Measurements from ENCODE around the gene CDH22.

The CDH22 gene

DNA sequence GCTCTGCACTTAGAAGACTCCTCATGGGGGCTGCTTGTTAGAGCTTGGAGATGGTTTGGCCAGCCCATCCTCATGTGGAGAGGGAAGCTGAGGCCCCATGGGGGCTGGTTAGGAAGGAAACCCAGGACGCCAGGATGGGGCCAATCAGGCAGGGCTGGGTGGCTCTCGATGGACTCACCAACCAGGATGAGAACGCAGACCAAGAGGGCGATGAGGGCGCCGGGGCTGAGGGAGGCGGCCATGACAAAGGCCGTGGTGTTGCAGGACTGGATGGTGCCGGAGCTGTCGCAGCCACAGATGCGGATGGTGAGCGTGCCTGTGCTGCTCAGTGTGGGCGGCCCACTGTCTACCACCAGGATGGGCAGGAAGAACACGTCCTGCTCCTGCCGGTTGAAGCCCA lies 130.5 kb downstream of the CDH22 start:
- Mint-ChIP-seq H3K4me3 (no peak overlapping the region), H3K36me3 (ENCODE audit: low read depth) (no peaks in the 10 kb centered on the region), H3K9me3 (no peaks in the 10 kb centered on the region), H3K4me1 (ENCODE audit: low read depth) (no peaks in the 10 kb centered on the region), H3K27ac (no peak overlapping the region), H3K27me3 (ENCODE audit: low read depth) (peaks cover 39% of the 10 kb centered on the region)

- Mint-ChIP-seq H3K27me3 (ENCODE audit: low read depth) (peaks cover 43% of the 10 kb centered on the region), H3K4me3 (no peak overlapping the region)
Measured at GRCh38 chr20:46176739-46177378, 131.4 kb downstream of the CDH22 start.

DNA sequence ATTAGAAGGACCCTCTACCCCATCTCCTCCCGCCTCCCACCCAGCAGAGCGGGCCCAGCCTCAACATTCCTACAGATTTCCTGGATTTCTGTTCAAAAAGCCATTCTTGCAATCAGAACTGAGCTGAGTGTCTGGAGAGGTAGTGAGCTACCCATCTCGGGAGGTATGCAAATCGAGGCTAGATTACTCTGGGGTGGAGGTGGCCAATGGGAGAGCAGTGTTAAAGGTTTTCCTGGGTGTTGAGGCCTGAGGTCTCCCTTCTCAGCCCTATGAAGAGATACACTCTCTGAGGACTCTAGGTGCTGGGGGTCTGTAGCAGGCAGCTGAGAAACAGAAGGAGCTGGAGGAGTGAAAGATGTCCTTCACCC lies 133.2 kb downstream of the CDH22 start:
- Mint-ChIP-seq H3K36me3 (ENCODE audit: low read depth) (no peaks in the 10 kb centered on the region), H3K4me3 (no peak overlapping the region), H3K9me3 (no peaks in the 10 kb centered on the region), H3K27ac (no peak overlapping the region), H3K27me3 (ENCODE audit: low read depth) (peaks cover 39% of the 10 kb centered on the region), H3K4me1 (ENCODE audit: low read depth) (no peaks in the 10 kb centered on the region)

More at GRCh38 chr20:46176739-46177378, 131.4 kb downstream of the CDH22 start:
- H3K4me1 Mint-ChIP-seq (ENCODE audit: low read depth) = no peaks in the 10 kb centered on the region
- H3K36me3 Mint-ChIP-seq (ENCODE audit: low read depth) = no peaks in the 10 kb centered on the region
- H3K9me3 Mint-ChIP-seq = no peaks in the 10 kb centered on the region
- H3K27ac Mint-ChIP-seq = no peak overlapping the region

- Mint-ChIP-seq H3K27me3 (ENCODE audit: low read depth) (peaks cover 39% of the 10 kb centered on the region), H3K4me3 (no peak overlapping the region), H3K4me1 (ENCODE audit: low read depth) (no peaks in the 10 kb centered on the region), H3K27ac (no peak overlapping the region), H3K9me3 (no peaks in the 10 kb centered on the region), H3K36me3 (ENCODE audit: low read depth) (no peaks in the 10 kb centered on the region)
Measured at GRCh38 chr20:46174469-46175126, 133.7 kb downstream of the CDH22 start.

DNA sequence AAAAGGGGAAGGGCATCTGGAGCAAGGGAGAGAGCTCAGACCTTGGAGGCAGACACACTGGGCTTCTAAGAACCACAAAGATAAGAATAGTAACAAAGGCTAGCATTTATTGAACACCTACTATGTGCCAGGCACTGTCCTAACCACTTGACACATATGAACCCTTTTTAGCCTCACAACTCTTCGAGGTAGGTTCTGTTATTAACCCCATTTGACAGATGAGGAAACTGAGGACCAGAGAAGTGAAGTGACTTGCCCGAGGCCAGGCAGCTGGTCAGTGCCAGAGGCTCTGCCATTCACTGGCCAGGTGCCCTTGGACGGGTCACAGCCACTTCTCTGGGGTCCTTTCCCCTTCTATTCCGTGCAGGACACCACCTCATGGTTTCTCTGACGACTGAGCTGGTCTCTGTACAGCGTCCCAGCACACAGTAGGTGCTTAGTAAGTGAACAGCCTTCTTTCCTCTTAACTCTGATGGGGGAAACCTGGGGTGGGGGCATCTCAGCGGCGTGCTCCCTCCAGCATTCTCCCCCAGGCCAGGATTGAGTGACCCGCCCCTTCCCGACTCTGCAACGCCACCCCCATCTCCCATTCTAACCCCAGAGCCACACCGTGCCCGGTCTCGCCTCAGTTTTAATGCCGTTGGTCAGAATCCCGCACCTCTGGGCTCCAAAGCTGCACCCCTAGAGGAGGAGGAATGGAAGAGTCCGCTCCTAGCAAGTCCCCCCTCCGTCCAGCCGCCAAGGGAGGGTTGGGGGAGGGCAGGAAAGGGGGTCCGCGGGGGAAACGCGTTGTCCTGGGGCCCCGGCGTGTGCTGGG lies 134.4 kb downstream of the CDH22 start:
- no peaks in the 10 kb centered on the region for H3K36me3 Mint-ChIP-seq (ENCODE audit: low read depth)
- no peak overlapping the region for H3K27ac Mint-ChIP-seq
- H3K4me3 Mint-ChIP-seq = no peak overlapping the region
- no peaks in the 10 kb centered on the region for H3K9me3 Mint-ChIP-seq
- no peaks in the 10 kb centered on the region for H3K4me1 Mint-ChIP-seq (ENCODE audit: low read depth)
- peaks cover 39% of the 10 kb centered on the region for H3K27me3 Mint-ChIP-seq (ENCODE audit: low read depth)

DNA sequence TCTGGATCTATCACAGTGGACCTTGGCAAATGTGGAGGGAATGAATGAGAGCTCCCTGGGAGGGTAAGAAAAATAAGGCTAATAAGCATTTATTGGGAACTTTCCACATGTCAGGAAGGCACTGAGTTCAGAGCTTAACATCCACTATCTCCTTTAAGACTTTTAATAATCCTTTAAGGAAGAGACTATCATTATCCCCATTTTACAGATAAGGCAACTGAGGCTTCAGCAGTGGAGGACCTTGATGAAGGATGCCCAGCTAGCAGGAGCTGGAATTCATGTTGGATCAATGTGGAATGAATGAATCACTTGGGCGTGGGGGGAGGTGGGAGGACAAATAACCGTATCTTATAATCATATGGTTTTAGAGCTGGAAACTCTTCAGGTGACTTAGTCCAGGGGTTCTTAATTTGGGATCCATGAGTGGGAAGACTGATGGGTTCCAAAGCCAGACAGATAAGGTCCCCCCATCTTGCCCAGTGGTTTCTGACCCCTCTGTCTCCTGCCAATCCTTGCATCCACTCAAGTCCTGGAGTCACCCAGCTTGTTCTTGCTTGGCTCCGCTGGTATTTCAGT lies 135.2 kb downstream of the CDH22 start:
- Mint-ChIP-seq H3K4me3 (no peak overlapping the region), H3K27ac (no peak overlapping the region), H3K4me1 (ENCODE audit: low read depth) (no peaks in the 10 kb centered on the region), H3K27me3 (ENCODE audit: low read depth) (peaks cover 39% of the 10 kb centered on the region), H3K9me3 (no peaks in the 10 kb centered on the region), H3K36me3 (ENCODE audit: low read depth) (no peaks in the 10 kb centered on the region)

DNA sequence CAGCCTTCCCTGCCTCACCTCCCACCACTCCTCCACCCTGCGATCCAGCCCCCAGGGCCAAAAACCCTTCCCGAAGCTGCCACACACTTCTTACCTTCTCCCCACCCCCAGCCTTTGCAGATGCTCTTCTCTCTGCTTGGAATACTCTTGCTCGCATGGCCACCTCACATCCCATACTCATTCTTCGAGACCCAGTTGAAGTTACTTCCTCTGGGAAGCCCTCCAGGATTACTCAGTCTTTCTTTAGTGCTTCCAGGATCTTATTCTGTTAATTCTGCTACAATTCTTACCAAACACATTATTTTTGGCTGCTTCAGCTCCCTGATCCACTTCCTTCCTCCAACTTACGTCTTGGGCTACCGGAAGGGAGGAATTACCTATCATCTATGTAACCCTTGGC lies 135.8 kb downstream of the CDH22 start:
- H3K27me3 Mint-ChIP-seq (ENCODE audit: low read depth) = peaks cover 39% of the 10 kb centered on the region
- no peaks in the 10 kb centered on the region for H3K36me3 Mint-ChIP-seq (ENCODE audit: low read depth)
- H3K9me3 Mint-ChIP-seq = no peaks in the 10 kb centered on the region
- no peaks in the 10 kb centered on the region for H3K4me1 Mint-ChIP-seq (ENCODE audit: low read depth)
- H3K4me3 Mint-ChIP-seq = no peak overlapping the region
- no peak overlapping the region for H3K27ac Mint-ChIP-seq

DNA sequence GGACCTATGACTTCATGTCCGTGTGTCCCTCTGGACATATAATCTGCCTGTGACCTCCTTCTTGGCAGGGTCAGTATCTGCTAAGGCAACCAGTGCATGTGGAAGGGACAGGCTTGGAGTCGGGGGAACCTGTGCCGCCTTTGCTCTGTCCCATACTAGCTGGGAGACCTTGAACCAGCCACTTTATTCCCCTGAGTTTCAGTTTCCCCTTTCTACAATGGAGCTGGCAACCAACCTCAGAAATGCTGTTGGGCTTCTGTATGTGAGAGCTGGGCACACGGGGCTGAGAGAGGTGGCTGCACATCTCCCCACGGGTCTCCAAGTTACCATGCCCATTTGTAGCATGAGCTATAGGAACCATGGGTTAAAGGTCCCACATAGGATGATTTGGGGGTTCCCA lies 136.4 kb downstream of the CDH22 start:
- Mint-ChIP-seq H3K4me1 (ENCODE audit: low read depth) (no peaks in the 10 kb centered on the region), H3K9me3 (no peaks in the 10 kb centered on the region), H3K27me3 (ENCODE audit: low read depth) (peaks cover 39% of the 10 kb centered on the region), H3K4me3 (no peak overlapping the region), H3K36me3 (ENCODE audit: low read depth) (no peaks in the 10 kb centered on the region), H3K27ac (no peak overlapping the region)

DNA sequence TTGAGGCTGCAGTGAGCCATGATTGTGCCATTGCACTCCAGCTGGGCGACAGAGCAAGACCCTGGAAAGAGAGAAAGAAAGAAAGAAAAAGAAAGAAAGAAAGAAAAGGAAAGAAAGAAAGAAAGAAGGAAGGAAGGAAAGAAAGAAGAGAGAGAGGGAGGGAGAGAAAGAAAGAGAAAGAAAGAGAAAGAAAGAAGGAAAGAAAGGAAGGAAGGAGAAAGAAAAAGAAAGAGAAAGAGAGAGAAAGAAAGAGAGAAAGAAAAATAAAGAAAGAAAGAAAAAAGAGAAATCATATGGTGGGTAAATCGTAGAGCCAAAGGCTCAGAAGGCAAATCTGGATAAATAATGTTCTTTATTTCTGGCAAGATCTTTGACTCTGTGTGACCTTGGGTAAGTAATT lies 136.8 kb downstream of the CDH22 start:
- peaks cover 37% of the 10 kb centered on the region for H3K27me3 Mint-ChIP-seq (ENCODE audit: low read depth)
- no peaks in the 10 kb centered on the region for H3K36me3 Mint-ChIP-seq (ENCODE audit: low read depth)
- no peak overlapping the region for H3K4me3 Mint-ChIP-seq
- H3K4me1 Mint-ChIP-seq (ENCODE audit: low read depth) = no peaks in the 10 kb centered on the region
- no peaks in the 10 kb centered on the region for H3K9me3 Mint-ChIP-seq
- H3K27ac Mint-ChIP-seq = no peak overlapping the region

GRCh38 chr20:46169245-46170171 lies 138.8 kb downstream of the CDH22 start:
- Mint-ChIP-seq H3K36me3 (ENCODE audit: low read depth) (no peaks in the 10 kb centered on the region), H3K4me1 (ENCODE audit: low read depth) (no peaks in the 10 kb centered on the region), H3K27me3 (ENCODE audit: low read depth) (peaks cover 21% of the 10 kb centered on the region), H3K9me3 (no peaks in the 10 kb centered on the region), H3K4me3 (no peak overlapping the region), H3K27ac (no peak overlapping the region)

DNA sequence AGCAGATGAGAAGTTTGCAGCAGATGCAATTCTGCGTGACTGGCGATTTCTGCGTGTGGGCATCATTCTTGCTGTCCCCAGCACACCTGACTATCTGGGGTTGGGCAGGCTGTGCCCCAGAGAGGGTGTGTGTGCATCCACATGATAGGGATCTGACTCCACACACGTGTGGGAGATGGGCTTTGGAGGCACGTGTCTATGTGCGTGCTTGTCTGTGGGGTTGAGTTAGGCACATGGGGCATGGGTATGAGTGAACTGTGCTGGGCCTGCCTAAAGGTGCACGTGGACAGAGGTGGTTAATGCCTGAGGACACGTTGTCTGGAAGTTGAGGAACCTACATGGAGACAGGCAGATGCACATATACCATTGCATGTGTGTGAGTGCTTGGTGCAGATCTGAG lies 139.9 kb downstream of the CDH22 start:
- Mint-ChIP-seq H3K27me3 (ENCODE audit: low read depth) (peaks cover 14% of the 10 kb centered on the region), H3K9me3 (no peaks in the 10 kb centered on the region), H3K36me3 (ENCODE audit: low read depth) (no peaks in the 10 kb centered on the region), H3K27ac (no peak overlapping the region), H3K4me3 (no peak overlapping the region), H3K4me1 (ENCODE audit: low read depth) (no peaks in the 10 kb centered on the region)

GRCh38 chr20:46167080-46167479 lies 141.2 kb downstream of the CDH22 start:
- H3K27ac Mint-ChIP-seq = no peak overlapping the region
- no peak overlapping the region for H3K4me3 Mint-ChIP-seq
- no peaks in the 10 kb centered on the region for H3K36me3 Mint-ChIP-seq (ENCODE audit: low read depth)
- peaks cover under 1% of the 10 kb centered on the region for H3K27me3 Mint-ChIP-seq (ENCODE audit: low read depth)
- H3K4me1 Mint-ChIP-seq (ENCODE audit: low read depth) = no peaks in the 10 kb centered on the region
- H3K9me3 Mint-ChIP-seq = no peaks in the 10 kb centered on the region

GRCh38 chr20:46164254-46164653 lies 144.0 kb downstream of the CDH22 start:
- Mint-ChIP-seq H3K4me1 (ENCODE audit: low read depth) (no peaks in the 10 kb centered on the region), H3K36me3 (ENCODE audit: low read depth) (no peaks in the 10 kb centered on the region), H3K27ac (no peak overlapping the region), H3K27me3 (ENCODE audit: low read depth) (no peaks in the 10 kb centered on the region), H3K9me3 (no peaks in the 10 kb centered on the region), H3K4me3 (no peak overlapping the region)

DNA sequence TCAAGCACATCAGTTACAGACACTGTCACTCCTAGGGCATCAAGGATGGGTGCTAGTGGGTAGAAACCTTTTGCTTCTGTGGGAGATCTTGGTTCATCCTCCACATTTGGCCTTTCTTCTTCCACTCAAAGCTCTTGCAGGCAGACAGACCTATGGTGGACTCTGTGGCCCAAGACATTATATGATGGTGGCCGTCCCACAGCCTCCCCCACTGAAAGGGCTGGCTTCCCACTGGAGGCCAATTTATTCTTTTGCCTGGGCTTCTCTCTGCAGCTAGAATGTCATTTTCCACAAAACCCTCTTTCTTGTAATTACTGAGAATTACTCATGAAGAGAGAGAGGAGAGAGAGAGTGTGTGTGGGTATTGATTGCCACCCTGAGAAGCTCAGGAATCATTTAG lies 146.4 kb downstream of the CDH22 start:
- H3K9me3 Mint-ChIP-seq = no peaks in the 10 kb centered on the region
- H3K4me3 Mint-ChIP-seq = no peak overlapping the region
- peaks cover 3% of the 10 kb centered on the region for H3K27me3 Mint-ChIP-seq (ENCODE audit: low read depth)
- H3K27ac Mint-ChIP-seq = no peak overlapping the region
- H3K4me1 Mint-ChIP-seq (ENCODE audit: low read depth) = no peaks in the 10 kb centered on the region
- H3K36me3 Mint-ChIP-seq (ENCODE audit: low read depth) = no peaks in the 10 kb centered on the region

Measured in T-helper 1 cell treated with Interleukin-12 subunit alpha and Interleukin-12 subunit beta and Interleukin-4 antibody, amounts not matched to agents 30 μg/mL and 1 μg/mL, for 36 hours (primary cell).